Lung (tissue), 12 donors: ENCODE measurements around the gene CNNM4. TPM values are rescaled to one million over a fixed set of nuclear protein-coding genes. Genes with fewer than 3 reads are reported as not detected.
A peak's percentile ranks its signal among the peaks of the same experiment; 100 is the strongest.

Experiments used
- ATAC-seq: fragments of 200-7000 bp; cut with Tn5 transposase; one replicate; pipeline ENCODE4 v1.9.1; 2020; ENCODE audit warnings: moderate number of reproducible peaks; ENCODE audit not compliant: insufficient read depth, low FRiP score
- DNase-seq, 3 donors: peaks; one replicate each; pipeline ENCODE4 v3.0.0-alpha.2; 2013 to 2017
- H3K27ac ChIP-seq, 2 donors: one replicate each; pipeline ENCODE4 v1.5.1; 2013; ENCODE audit warnings: mild to moderate bottlenecking in 2 of 2, moderate library complexity in 2 of 2, control low read depth in 1 of 2, inconsistent platforms in 1 of 2, low read depth in 1 of 2, low read length in 1 of 2
- H3K27me3 ChIP-seq, 3 donors: one replicate each; pipeline ENCODE4 v1.5.1; 2013; ENCODE audit warnings: low read length in 2 of 3; ENCODE audit not compliant: control insufficient read depth in 3 of 3, insufficient read depth in 3 of 3
- H3K36me3 ChIP-seq, 4 donors: one replicate each; pipeline ENCODE4 v1.5.1; 2013; ENCODE audit warnings: low read length in 4 of 4, mild to moderate bottlenecking in 1 of 4, moderate library complexity in 1 of 4; ENCODE audit not compliant: control insufficient read depth in 4 of 4, insufficient read depth in 4 of 4
- H3K4me1 ChIP-seq, 5 donors: one replicate each; pipeline ENCODE4 v1.5.1; 2013; ENCODE audit warnings: low read length in 5 of 5, mild to moderate bottlenecking in 2 of 5, moderate library complexity in 1 of 5; ENCODE audit not compliant: control insufficient read depth in 5 of 5, insufficient read depth in 5 of 5
- H3K4me3 ChIP-seq: one replicate; pipeline ENCODE4 v1.5.1; 2013; ENCODE audit warnings: mild to moderate bottlenecking, control low read depth, moderate library complexity
- H3K9ac ChIP-seq, 2 donors: one replicate each; pipeline ENCODE4 v1.5.1; 2013; ENCODE audit warnings: low read length in 2 of 2, control low read depth in 1 of 2; ENCODE audit not compliant: insufficient read depth in 1 of 2
- H3K9me3 ChIP-seq, 4 donors: one replicate each; pipeline ENCODE4 v1.5.1; 2013; ENCODE audit warnings: low read length in 3 of 4, mild to moderate bottlenecking in 1 of 4, moderate library complexity in 1 of 4; ENCODE audit not compliant: control insufficient read depth in 4 of 4, insufficient read depth in 3 of 4
- WGBS, 2 donors: extraction: QIAGEN DNeasy Blood & Tissue Kit; methylation state at CpG; one replicate each; pipeline ENCODE4 v1.1.7; 2013; 5-methylcytosine and 5-hydroxymethylcytosine counted together
- polyA plus RNA-seq, 2 donors: library from polyadenylated mRNA; stranded (reverse); fragments of 200-250 nt; gene quantifications; one replicate each; pipeline ENCODE4 v1.2.1, GENCODE V29; 2013
- total RNA-seq, 2 donors: library from RNA; depleted of rRNA in 1 of 2; stranded (reverse); fragments of >200 nt in 1 of 2; gene quantifications; one replicate each; pipeline ENCODE4 v1.2.1, GENCODE V29; 2014 to 2021
- TF ChIP-seq, protein P1 (sequence below): IDR thresholded peaks from 2 replicates; pipeline ENCODE4 v1.5.1; 2012; ENCODE audit warnings: mild to moderate bottlenecking; ENCODE audit errors: control extremely low read depth, extremely low read depth
- donor health status: control.
- donor health status: control.
- donor health status: Bipolar disorder and iron deficiency.
- donor health status: healthy.
- donor health status: DM: yes; HTN: yes; CAD: no.

The CNNM4 gene
- total and polyA plus RNA-seq, 4 donors: 4.0 to 19.8 (median 12.3) TPM

DNA sequence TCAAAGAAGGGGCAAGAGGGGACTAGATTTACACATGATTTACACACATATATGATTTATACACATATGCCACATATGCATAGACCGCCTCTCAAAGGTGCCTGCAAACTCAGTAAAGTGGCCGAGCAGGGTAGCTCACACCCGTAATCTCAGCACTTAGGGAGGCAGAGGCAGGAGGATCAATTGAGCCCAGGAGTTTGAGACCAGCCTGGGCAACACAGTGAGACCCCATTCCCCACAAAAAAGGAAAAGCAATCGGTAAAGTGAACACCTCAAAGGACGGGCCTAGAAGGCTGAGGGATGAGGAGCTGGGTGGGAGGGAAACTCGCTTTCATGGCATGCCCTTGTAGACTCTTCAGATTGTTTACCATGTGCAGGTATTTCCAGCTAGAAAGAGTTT is 92.0 kb downstream of the CNNM4 start:
- no peak overlapping the region for H3K4me3 ChIP-seq
- no peaks in the 10 kb centered on the region for H3K27me3 ChIP-seq
- H3K9me3 ChIP-seq: no peaks in the 10 kb centered on the region
- no peak overlapping the region for H3K9ac ChIP-seq
- 88 to 91% methylated on average over 6 of the region's 6 CpGs for WGBS, 2 donors
- ATAC-seq (no peak), DNase-seq (no peak)
- TF ChIP-seq, protein P1, sequence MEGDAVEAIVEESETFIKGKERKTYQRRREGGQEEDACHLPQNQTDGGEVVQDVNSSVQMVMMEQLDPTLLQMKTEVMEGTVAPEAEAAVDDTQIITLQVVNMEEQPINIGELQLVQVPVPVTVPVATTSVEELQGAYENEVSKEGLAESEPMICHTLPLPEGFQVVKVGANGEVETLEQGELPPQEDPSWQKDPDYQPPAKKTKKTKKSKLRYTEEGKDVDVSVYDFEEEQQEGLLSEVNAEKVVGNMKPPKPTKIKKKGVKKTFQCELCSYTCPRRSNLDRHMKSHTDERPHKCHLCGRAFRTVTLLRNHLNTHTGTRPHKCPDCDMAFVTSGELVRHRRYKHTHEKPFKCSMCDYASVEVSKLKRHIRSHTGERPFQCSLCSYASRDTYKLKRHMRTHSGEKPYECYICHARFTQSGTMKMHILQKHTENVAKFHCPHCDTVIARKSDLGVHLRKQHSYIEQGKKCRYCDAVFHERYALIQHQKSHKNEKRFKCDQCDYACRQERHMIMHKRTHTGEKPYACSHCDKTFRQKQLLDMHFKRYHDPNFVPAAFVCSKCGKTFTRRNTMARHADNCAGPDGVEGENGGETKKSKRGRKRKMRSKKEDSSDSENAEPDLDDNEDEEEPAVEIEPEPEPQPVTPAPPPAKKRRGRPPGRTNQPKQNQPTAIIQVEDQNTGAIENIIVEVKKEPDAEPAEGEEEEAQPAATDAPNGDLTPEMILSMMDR: no peak
- H3K4me1 ChIP-seq: peaks cover 0 to 12% (median 2%) of the 10 kb centered on the region in 5 donors
- peaks cover 8 to 26% (median 15%) of the 10 kb centered on the region in 4 donors for H3K36me3 ChIP-seq
- H3K27ac ChIP-seq: no peak overlapping the region

- Histone ChIP-seq H3K9ac (no peak overlapping the region), H3K9me3 (no peaks in the 10 kb centered on the region), H3K27me3 (no peaks in the 10 kb centered on the region), H3K27ac (no peak overlapping the region), H3K4me1 (peaks cover 0 to 14% (median 2%) of the 10 kb centered on the region in 5 donors), H3K4me3 (no peak overlapping the region), H3K36me3 (peaks cover 8 to 26% (median 12%) of the 10 kb centered on the region in 4 donors)
- WGBS, 2 donors: 95 to 96% methylated on average over 15 of the region's 15 CpGs
- TF ChIP-seq, protein P1: no peak
- ATAC-seq: no peak
- DNase-seq: no peak
Measured at GRCh38 chr2:96853321-96853720, 92.6 kb downstream of the CNNM4 start.

DNA sequence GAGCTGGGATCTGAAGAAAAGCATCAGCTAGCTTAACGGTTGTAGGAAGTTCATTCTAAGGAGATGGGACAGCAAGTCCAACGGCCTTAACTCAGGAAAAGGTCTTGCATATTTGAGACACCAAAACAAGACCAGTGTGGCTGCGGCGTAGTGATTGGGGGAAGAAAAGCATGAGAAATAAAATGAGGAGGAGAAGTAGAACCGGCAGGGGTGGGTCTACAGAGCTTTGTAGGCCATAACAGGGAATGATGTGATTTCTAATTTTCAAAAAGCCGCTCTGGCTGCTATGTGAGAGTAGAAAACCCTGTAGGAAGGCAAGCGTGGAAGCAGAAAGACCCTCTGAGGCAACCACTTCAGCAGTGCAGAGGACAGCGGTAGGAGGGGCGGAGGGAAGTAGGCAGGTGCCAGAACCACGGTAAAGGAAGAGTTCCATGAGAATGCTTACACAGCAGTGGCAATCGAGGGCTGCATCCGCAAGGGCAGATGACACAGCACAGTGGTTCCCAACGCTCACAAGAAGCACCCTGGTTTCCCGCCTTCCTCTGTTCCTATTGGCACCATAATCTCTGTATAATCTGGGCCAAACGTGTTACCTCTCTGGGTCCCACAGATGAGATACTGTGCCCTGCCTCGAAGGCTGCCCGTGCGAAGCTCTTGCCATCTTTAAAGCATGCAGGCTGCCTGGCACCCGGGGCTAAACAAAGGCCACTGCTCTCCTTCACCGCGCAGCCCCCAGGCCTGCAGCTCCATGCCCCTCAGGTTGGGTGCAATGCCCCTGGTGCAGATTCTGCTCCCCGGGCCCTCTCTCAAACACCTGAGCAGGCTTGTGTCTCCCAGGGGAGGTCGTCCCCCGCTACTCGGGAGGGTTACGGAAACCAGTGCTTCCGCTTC is 96.3 kb downstream of the CNNM4 start:
- TF ChIP-seq, protein P1: no peak
- peaks cover 0 to 29% (median 4%) of the 10 kb centered on the region in 5 donors for H3K4me1 ChIP-seq
- ATAC-seq: no peak
- H3K9ac ChIP-seq: peak overlapping the region; percentile 7 to 73
- H3K27me3 ChIP-seq: no peaks in the 10 kb centered on the region
- H3K27ac ChIP-seq: peak overlapping the region; percentile 76 to 91
- peak in 2 of 3 donors; percentile 9 to 42 for DNase-seq
- H3K36me3 ChIP-seq: peaks cover 0 to 24% (median 18%) of the 10 kb centered on the region in 4 donors
- 12 to 13% methylated on average over 27 of the region's 27 CpGs for WGBS, 2 donors
- peak overlapping the region; percentile 83 for H3K4me3 ChIP-seq
- H3K9me3 ChIP-seq: no peaks in the 10 kb centered on the region
